ENCODE measurements around the gene ADGRF1. TPM values are rescaled to one million over a fixed set of nuclear protein-coding genes. Genes with fewer than 3 reads are reported as not detected.
"Not testable (repeated sequence)": the region's sequence is repeated elsewhere in the genome, so short reads cannot be mapped to it uniquely, and the experiment has no call there.

ADGRF1 gene
- total RNA-seq, 1 donor from 2014 or later: not detected

DNA sequence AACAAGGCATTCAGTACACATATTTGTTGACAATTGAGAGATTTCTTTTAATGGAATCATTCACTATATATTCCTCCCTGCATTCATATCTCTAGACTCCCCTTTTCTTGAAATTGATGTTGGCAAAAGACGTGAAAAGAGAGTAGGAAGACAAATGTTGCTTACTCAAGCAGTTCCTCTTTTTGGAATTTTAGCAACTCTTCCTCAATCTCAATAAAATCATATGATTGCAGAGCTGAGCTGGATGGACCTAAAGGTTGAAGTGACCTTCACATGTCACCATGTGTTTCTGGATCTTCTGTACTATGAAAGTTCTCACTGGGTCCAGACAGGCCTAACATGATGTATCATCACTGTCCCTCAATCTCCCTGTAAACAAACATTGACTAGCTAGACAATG is 18.6 kb downstream of the ADGRF1 start:
- DNase-seq (ENCODE audit: low read depth, low spot score): no peak

DNA sequence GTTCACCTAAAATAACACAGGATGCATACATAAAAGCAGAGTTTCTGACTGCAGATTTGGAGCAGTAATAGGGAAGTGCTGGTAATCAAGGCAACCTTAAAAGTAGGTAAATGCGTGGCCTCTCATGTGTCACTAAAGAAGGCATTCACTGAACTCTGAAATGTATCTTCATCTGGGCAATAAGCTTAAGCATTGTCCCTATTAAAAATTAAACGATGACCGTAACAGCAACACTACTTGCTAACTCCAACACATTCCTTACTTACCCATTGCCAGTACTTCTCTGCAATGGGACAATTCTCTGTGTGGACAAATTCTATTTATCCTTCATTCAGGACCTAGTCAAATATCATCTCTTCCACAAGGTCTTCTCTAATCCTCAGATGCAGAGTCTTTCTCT is 19.9 kb downstream of the ADGRF1 start:
- DNase-seq (ENCODE audit: low read depth, low spot score): no peak

DNA sequence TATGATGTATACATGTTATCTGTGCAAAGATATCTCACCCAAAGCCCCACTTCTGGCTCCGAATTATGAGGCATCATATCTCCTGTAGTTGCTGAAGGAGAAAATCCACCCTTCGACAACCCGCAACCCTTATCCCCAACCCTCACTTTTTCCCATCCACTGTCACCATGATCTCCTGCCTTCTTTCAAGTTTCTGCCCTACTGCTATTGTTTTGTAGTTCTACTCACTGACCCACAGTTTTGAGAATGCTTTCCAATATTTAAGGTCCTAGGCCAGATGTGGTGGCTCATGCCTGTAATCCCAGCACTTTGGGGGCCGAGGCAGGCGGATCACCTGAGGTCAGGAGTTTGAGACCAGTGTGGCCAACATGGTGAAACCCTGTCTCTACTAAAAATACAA is 22.2 kb downstream of the ADGRF1 start:
- DNase-seq (ENCODE audit: low read depth, low spot score): no peak

DNA sequence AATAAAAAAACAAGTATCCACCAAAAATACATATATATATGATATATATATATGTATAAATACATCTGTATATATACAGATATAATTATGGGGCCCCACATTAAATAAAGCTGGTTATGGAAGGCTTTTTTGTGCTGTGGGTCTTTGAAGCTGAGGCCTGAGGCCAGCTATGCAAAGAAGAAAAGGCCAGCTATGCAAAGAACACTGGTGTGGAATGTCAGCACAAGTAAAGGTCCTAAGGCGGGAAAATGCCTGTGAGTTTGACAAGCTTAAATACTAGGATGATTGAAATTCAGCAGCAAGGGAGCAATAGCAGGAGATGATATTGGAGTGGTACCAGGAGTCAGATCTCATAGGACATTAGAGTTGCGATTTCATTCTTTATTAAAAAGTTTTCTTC is 25.2 kb downstream of the ADGRF1 start:
- DNase-seq (ENCODE audit: low read depth, low spot score): no peak

DNA sequence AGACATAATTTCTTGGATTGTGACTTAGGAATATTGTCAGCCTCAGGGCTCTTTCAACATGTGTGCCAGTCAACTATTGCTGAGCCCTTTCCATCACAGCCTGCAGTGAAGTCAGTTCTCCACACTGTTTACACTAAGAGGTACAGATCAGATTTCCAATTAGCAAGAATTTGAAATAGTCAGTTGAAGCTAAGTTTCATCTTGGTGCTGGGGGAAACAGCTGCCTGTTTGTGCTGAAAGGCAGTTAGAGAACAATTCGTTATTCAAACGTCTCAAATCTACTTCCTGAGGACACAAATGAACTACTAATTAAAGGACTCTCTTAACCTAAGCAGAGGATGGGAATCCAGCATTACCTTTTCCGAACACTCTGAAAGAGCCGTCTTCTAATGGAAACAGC is 25.9 kb downstream of the ADGRF1 start:
- DNase-seq (ENCODE audit: low read depth, low spot score): no peak

DNA sequence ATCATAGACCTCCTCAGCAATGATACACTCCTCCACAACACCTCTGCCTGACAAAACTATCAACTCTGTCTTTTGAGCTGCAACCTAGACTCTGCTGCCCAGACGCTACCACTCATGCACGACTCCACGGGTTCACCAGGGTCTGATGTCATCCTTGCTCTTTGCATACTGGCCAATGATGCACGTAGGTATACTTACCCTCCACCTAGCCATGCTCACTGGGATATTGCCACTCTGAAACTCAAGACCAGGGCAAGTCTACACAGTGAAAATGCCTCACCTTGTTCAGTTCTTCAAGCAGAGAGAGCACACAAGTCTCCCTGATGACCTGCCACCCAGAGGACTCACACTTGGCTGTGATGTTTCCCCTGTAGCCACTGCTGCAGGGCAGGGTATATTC is 27.7 kb downstream of the ADGRF1 start:
- DNase-seq (ENCODE audit: low read depth, low spot score): no peak

DNA sequence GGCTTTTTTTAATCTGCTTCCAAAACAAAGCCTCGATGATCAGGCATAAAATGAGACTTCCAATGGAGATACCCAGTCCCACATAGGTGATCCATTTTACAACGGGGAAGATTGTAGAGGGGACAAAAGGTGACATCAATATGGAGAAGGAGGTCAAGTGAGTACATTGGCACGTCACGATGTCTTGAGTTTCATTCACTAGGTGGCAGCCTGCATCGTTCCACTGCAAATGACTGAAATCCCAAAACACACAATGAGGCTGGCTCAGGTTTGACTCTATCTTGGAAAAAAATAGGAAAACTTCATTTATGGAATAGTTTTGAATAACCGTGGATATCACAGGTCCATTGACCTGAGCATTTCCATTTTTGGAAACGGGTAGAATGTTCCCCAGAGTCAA is 32.5 kb downstream of the ADGRF1 start:
- DNase-seq (ENCODE audit: low read depth, low spot score): no peak

DNA sequence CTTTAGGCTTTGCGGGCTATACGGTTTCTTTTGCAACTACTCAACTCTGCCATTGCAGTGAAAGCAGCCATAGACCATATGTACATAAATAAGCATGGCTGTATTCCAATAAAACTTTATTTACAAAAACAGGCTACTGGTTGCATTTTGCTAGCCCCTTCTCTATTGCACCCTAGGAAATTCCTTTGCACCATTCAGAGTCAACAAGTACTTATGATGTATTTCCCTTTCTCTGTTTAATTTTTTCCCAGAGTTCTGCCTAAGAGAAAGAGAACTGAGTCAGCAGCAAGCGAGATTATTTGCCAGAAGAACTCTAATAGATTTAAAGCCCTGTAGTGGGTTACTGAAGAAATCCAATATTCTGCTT is 33.8 kb downstream of the ADGRF1 start:
- no peak for DNase-seq (ENCODE audit: low read depth, low spot score)

DNA sequence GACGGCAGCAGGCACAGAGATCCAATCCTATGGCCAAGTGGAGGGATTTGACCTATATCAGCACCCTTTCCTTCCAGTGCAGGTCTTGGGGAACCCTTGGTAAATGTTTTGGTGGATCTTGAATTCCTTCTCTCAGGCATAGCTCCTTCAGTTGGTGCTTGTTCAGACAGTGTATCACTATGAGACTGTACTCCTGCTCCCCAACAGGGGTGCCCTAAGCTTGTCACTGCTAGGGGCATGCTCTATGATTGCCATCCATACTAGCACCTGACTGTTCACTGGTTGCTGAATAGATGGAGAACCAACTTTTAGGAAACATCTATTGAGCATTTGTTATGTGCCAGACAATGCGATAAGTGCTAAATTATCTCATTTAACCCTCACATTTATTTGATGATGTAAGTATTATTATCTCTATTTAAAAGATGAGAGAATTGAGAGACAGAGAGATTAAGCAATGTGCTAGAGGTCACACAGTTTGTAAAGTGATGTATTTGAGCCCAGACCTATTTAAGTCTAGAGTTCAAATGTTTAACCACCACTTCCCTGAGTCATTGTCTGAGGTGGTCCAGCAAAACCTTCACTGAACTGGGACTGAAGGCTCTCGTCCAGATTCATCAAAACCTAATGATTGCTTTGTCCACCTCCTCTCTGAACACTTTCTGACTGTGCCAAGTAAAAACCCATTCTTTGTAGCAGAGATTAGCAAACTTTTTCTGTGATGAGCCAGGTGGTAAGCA is 34.3 kb downstream of the ADGRF1 start:
- no peak for DNase-seq (ENCODE audit: low read depth, low spot score)

DNA sequence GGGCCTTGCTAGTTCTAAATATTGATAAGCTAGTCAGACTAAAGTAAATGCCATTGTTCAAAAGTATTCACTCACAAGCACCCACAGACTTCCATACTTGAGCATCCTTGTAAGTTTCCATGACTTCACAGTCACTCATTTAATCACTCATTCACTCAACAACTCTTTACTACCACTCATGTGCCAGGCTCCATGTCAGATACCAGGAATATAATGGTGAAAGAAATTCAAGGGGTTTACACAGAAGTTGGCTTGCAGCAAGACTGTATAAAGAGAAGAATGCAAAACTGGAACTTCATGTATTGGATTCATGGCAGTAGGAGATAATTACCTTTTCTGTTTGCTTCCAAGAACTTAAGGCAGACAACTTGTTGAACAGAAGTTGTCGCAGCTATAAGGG is 36.6 kb downstream of the ADGRF1 start:
- DNase-seq (ENCODE audit: low read depth, low spot score): no peak

DNA sequence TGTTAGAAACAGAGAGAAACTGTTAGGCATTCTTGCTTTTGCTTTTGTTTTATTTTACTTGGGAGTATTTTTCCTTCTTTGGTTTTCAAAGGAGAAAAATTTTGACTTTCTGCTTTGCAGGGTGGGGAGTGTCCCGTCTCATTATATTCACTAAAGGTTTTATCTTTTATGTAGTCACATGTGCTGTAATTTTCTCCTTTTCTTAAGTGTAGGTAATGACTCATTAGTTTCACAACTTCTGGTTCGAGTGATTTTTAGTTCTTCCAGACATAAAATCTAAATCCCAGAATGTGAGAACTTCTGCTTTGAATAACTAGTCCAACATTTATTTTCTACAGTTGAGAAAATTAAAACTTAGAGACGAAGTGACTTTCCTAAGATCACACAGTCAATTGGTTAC is 37.7 kb downstream of the ADGRF1 start:
- DNase-seq (ENCODE audit: low read depth, low spot score): no peak

DNA sequence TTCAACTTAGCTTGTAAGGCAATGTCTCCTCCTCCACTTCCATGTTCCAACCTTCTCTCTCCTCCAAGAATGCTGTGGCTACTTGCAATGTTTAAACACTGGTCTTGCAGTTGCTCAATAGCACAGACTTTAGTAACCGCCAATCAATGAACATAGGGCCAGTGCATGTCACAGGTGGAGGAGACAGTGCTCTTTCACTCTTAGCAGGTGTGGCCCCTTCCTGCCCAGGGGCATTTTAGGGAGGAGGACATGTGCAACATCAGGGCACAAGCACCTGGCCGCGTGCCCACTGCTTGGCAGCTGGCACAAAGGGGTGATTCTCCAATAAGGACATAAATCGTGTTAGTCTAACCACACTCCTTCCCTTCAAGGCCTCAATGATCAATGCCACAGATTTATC is 41.3 kb downstream of the ADGRF1 start:
- no peak for DNase-seq (ENCODE audit: low read depth, low spot score)

DNA sequence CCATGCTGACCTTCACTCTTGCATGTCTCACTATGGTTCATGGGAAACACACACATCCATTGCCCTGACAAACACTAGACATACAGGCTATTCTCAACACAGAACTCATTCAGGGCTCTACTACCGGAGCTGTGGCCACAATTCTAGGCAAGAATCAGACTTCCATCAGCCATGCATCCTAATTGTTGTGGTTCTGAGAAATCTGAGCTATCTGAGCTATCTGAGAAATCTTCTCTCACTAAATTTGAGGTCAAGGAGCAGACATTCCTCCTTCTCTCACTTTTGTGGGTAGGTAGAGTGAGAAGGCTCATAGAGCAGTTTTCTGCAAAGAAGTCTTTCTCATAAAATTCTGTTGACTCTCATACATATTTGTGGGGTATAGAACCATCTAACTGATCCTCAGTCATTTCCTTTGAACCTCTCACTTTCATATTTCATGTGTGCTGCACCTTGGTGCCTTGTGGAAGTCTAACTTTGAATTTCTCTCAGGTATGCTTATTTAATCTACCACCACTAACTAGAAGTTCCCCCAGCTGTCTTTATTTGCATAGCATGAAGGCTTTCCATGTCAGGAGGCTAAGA is 43.6 kb downstream of the ADGRF1 start:
- no peak for DNase-seq (ENCODE audit: low read depth, low spot score)

DNA sequence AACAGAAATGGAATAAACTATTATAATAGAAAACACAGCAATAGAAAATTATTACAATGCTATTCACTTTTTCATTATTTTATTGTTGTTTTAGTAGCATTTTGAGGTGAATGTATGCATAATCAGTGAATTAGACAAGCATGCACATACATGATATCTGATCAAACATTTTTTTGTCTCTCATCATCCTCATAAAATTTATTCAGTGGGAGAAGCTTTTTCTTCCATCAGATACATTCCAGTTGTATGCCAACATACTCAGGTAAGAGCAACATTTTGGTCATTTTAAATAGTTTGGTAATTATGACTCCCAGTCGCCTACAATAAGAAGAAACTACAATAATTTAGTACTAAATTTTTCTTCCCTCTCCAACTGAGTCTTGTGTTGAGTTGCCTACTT is 44.5 kb downstream of the ADGRF1 start:
- no peak for DNase-seq (ENCODE audit: low read depth, low spot score)

DNA sequence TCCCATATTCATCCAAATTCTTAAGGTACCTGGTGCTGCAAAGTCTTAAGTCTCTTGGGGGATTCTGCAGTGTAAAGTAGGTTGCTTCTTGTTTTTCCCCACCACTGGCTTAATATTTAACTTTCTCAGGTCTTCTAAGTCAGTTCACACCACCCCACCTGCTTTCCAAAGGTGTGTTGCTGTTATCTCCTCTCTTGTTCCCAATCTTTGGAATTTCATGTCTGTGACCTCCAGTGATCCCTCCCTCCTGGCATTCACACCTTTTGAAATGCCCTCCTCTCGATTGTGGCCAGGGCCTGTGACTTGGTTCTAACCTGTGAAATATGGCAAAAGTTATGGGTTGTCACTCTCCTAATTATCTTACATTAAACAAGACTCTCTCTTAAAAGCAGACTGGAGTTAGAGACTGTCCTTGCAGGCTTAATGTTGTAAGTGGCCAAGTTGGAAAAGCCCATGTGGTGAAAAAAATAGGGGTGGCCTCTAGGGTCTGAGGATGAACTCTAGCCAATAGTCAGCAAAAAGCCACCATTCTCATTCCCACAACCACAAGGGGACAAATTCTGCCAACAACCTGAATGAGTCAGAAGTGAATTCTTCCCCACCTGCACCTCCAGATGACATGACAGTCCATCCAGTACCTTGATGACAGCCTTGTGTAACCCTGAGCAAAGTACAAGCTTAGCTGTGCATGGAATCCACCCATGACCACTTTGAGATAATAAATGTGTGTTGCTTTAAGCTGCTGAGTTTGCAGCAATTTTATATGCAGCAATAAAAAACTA is 45.1 kb downstream of the ADGRF1 start:
- no peak for DNase-seq (ENCODE audit: low read depth, low spot score)

DNA sequence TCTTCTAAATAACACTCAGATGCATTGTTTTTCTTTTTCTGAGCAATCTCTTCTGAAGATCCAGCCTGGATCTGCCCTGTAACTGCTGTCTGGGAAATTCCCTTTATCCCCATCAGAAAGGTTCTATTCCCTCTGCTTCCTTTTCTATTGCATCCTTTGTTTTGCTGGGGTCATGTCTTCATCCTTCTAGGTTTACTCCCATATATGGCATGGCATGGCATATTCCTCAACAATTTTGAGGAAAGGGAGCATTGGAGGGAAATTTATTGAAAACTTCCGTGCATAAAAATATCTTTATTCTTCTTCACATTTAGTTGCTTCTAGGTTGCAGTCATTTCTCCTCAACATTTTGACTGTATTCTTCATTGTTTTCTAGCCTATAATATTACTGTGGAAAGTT is 47.2 kb downstream of the ADGRF1 start:
- no peak for DNase-seq (ENCODE audit: low read depth, low spot score)

DNA sequence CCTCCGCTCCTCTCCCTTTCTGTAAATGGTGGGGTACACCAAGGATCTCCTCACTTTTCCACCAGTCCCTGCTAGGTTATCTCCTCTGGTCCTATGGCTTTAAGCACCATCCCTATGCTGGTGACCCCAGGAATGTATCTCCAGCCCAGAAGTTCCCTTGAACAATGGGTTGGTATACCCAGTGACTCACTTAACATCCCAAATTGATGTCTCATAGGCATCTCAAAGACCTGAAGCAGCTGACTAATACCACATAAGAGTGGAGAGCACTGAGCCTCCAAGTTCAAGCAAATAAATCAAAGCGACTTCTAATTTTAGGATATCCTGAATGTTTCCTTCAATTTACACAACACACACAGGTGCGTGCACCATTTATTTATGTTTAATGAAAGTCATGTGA is 48.3 kb downstream of the ADGRF1 start:
- peak; percentile 74 for DNase-seq (ENCODE audit: low read depth, low spot score)

DNA sequence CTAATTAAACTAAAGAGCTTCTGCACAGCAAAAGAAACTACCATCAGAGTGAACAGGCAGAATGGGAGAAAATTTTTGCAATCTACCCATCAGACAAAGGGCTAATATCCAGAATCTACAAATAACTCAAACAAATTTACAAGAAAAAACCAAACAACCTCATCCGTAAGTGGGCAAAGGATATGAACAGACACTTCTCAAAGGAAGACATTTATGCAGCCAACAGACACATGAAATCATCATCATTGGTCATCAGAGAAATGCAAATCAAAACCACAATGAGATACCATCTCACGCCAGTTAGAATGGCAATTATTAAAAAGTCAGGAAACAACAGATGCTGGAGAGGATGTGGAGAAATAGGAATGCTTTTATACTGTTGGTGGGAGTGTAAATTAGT is 49.7 kb downstream of the ADGRF1 start:
- DNase-seq (ENCODE audit: low read depth, low spot score): not testable (repeated sequence)

DNA sequence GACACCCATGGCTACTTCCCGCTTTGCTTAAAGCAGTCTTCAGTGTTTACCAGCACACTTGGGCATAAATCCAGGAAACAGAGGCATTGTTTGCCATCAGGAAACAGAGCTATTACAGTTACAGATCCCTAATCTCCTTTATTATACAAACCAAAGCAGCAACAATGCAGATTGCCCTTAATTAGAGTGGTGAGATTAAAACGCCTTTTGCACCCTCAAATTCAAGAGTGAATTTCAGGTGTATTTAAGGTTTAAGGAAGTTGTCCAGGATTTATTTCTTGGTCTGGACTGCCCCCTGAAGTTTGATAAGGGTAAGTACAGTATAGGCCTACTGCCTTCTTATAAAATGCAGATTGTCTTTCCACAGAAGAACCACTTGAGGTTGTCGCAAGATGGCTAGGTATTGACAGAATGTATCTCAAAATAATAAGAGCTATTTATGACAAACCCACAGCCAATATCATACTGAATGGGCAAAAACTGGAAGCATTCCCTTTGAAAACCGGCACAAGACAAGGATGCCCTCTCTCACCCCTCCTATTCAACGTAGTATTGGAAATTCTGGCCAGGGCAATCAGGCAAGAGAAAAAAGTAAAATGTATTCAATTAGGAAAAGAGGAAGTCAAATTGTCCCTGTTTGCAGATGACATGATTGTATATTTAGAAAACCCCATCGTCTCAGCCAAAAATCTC is 51.2 kb downstream of the ADGRF1 start:
- DNase-seq (ENCODE audit: low read depth, low spot score): peak; percentile 77

DNA sequence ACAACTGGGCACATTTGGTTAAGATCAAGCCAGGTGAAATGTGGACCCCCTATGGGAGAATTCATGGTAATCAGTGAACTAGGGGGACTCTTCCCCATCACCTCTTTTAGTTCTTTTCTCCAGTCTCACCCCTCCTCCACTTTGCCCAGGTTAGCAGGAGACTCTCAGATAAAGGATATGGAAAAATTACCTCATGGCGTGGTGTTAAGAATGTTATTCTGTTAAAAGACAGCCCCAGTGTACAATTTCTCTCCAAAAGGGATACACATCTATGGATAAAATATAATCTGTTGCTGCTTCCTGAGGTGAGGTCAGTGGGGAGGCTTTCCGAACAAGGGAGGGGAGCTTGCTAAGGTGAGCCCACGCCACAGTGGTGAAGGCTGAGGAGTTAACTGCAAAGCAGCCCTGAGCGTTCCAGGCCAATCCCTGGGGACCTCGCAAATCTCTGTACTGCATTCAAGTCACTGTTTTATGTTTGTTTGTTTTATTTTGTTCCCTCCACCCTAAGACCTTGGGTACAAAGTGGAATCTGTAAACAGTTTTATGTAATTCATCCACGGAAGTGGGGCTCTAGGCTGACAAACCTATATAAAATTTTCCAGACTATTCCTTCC is 52.0 kb downstream of the ADGRF1 start:
- DNase-seq (ENCODE audit: low read depth, low spot score): no peak

DNA sequence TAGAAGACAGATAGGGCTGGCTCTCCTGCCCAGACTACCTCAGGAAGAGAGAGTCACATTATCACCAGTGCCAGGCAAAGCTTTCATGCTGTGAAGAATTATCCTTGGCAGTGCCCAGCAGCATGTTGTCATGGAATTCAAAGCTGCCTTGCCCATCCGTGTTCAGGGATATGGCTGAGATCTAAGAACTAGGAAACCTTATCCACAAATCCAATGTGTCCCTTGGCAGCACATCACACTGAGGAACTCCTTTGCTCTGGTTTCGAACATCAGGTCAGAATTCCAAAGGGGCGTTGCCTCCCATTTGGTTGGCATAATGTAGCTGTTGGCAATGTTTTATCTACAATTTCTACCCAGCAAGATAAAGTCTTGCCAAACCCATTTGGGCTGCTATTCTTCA is 52.7 kb downstream of the ADGRF1 start:
- DNase-seq (ENCODE audit: low read depth, low spot score): no peak

DNA sequence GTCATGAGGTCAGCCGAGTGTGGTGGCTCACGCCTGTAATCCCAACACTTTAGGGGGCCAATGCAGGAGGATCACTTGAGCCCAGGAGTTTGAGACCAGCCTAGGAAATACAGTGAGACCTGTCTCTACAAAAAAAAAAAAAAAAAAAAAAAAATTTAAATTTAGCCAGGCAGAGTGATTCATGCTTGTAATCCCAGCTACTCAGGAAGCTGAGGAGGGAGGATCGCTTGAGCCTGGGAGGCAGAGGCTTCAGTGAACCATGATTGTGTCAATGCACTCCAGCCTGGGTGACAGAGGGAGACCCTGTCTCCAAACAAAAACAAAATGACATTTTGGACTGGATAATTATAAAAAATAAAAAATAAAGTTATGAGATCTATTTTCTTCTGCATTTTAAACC is 56.2 kb downstream of the ADGRF1 start:
- no peak for DNase-seq (ENCODE audit: low read depth, low spot score)
